ENCODE results near the gene ADGRG4. TPM values are rescaled to one million over a fixed set of nuclear protein-coding genes. Genes with fewer than 3 reads are reported as not detected.

The ADGRG4 gene
- total and polyA plus RNA-seq, 2 of the 8 experiments (the other 6 are each of a cell fraction or from before 2014, with no cell fraction given) = not detected

DNA sequence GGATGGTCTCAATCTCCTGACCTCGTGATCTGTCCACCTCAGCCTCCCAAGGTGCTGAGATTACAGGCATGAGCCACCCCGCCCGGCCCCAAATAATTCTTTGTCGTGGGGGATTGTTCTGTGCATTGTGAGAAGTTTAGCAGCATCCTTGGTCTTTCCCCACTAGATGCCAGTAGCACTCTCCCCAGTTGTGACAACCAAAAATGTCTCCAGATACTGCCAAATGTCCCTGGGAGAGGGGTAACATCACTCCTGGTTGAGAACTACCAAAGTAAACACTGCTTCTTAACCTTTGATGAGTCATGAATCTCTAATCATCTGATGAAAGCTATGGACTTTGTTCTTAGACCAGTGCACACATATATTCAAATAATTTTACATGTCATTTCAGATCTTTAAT, 96.2 kb downstream of the ADGRG4 start:
- no peak for DNase-seq (ENCODE audit: low read depth in 1 of 2, low spot score in 2 of 2)
- Histone ChIP-seq H3K27me3 (replicated peaks in 1 of 4; ENCODE audit: control insufficient read depth in 3 of 4, extremely low read depth in 1 of 4, insufficient read depth in 3 of 4, low read length in 3 of 4) (no peaks in the 10 kb centered on the region), H4K91ac (replicated peaks; ENCODE audit: insufficient read length, low read length) (no peak overlapping the region), H2BK20ac (ENCODE audit: low read length) (no peak overlapping the region), H3K79me1 (ENCODE audit: low read depth, low read length) (no peaks in the 10 kb centered on the region), H2BK12ac (ENCODE audit: low read depth, low read length) (no peak overlapping the region), H2BK15ac (ENCODE audit: low read length) (no peak overlapping the region), H3K4me1 (replicated peaks in 1 of 4; ENCODE audit: control insufficient read depth in 3 of 4, insufficient read depth in 4 of 4, low read length in 3 of 4) (no peaks in the 10 kb centered on the region), H2BK120ac (replicated peaks; ENCODE audit: low read depth, low read length) (no peak overlapping the region), H3K27ac (ENCODE audit: low read depth, low read length) (no peak overlapping the region), H3K79me2 (ENCODE audit: control insufficient read depth in 1 of 2, insufficient read depth in 2 of 2, low read length in 2 of 2) (no peaks in the 10 kb centered on the region), H3K4ac (replicated peaks; ENCODE audit: insufficient read length, low read depth, low read length) (no peak overlapping the region), H2AK5ac (ENCODE audit: low read depth, low read length) (no peak overlapping the region), H3K4me3 (ENCODE audit: extremely low read depth in 1 of 4, insufficient read depth in 2 of 4, low read depth in 3 of 4, low read length in 4 of 4) (no peak overlapping the region), H3K9ac (replicated peaks in 1 of 4; ENCODE audit: extremely low read depth in 1 of 4, low read depth in 3 of 4, low read length in 3 of 4) (no peak overlapping the region), H2BK5ac (ENCODE audit: low read depth, low read length) (no peak overlapping the region), H3K23ac (ENCODE audit: insufficient read length) (no peak overlapping the region), H4K8ac (ENCODE audit: extremely low read depth, insufficient read depth, low read length) (no peak overlapping the region), H3K36me3 (ENCODE audit: control insufficient read depth in 2 of 4, insufficient read depth in 4 of 4, low read length in 3 of 4) (no peaks in the 10 kb centered on the region), H3K14ac (ENCODE audit: insufficient read length) (no peak overlapping the region), H4K5ac (ENCODE audit: insufficient read length, low read depth, low read length) (no peak overlapping the region), H3K23me2 (ENCODE audit: low read depth, low read length) (no peaks in the 10 kb centered on the region), H3K56ac (replicated peaks; ENCODE audit: insufficient read length, low read depth, low read length) (no peak overlapping the region), H3K18ac (ENCODE audit: extremely low read depth, low read length) (no peak overlapping the region), H4K20me1 (replicated peaks in 1 of 2; ENCODE audit: control insufficient read depth in 1 of 2, insufficient read depth in 2 of 2, low read length in 2 of 2) (no peaks in the 10 kb centered on the region), H3K9me3 (ENCODE audit: insufficient read depth in 2 of 2, low read depth in 1 of 2, low read length in 1 of 2) (no peaks in the 10 kb centered on the region), H3K4me2 (ENCODE audit: insufficient read depth in 1 of 2, low read depth in 2 of 2, low read length in 2 of 2) (no peak overlapping the region), H2AFZ (ENCODE audit: low read length) (no peak overlapping the region)
- TF ChIP-seq BACH1 (IDR thresholded peaks at IDR 0.05; ENCODE audit: low read length) (no peak), RAD21 (IDR thresholded peaks at IDR 0.05 in 1 of 2, conservative IDR thresholded peaks at IDR 0.05 in 1 of 2; ENCODE audit: low read depth in 2 of 2, low read length in 2 of 2) (peak; percentile 36 to 53), CTCF (IDR thresholded peaks at IDR 0.05; ENCODE audit: control extremely low read depth in 1 of 3, insufficient read depth in 1 of 3, low read depth in 1 of 3, low read length in 3 of 3) (peak in 2 of 3 experiments; percentile 9 to 20; a peak in 2 of 4 replicates)
- CTCF ChIA-PET (ENCODE audit: partially characterized antibody) = interaction anchor here (0.6 to 1.4 kb wide), 3 partner anchors 26 to 182 kb away, joined by 3 read pairs; no protein-coding TSS in a partner anchor
- FAIRE-seq = no peak
- no CpG with 5 or more reads among the region's 4 CpGs for WGBS, 2 experiments (ENCODE audit: extremely low coverage in 1 of 2, insufficient coverage in 1 of 2, insufficient read length in 1 of 2, insufficient replicate concordance in 2 of 2, low coverage in 1 of 2, low lambda C conversion rate in 2 of 2, missing lambda C conversion rate in 1 of 2)
- POLR2A ChIA-PET (ENCODE audit: partially characterized antibody) = no interaction called here
